KBM-7 (cell line): Measurements from ENCODE around the gene CCDC93.
"Not testable (repeated sequence)": the region's sequence is repeated elsewhere in the genome, so short reads cannot be mapped to it uniquely, and the experiment has no call there.

ENCODE experiments used
- DNase-seq: peaks from one replicate; pipeline ENCODE4 v3.0.0-alpha.2; 2015
- in situ Hi-C: fragments of 300-500 bp; cut with MboI; formaldehyde crosslinking; loops from 2 replicates; pipeline ENCODE4 v1.14.3; 2020; ENCODE audit warnings: low sequenced_read_pairs, low pct_unique_long_range_greater_than_20kb, mixed read lengths

The CCDC93 gene

GRCh38 chr2:117938611-117939010, 75.3 kb downstream of the CCDC93 start:
- DNase-seq: no peak
- in situ Hi-C loops: no loop called here

- in situ Hi-C loops: no loop called here
- DNase-seq: no peak
Observed at GRCh38 chr2:117936871-117937428, 76.9 kb downstream of the CCDC93 start.

GRCh38 chr2:117935954-117936353, 77.9 kb downstream of the CCDC93 start:
- DNase-seq: no peak
- in situ Hi-C loops: no loop called here

- in situ Hi-C loops: no loop called here
- DNase-seq: no peak
Observed at GRCh38 chr2:117935456-117935855, 78.4 kb downstream of the CCDC93 start.

GRCh38 chr2:117933884-117934354, 80.0 kb downstream of the CCDC93 start:
- in situ Hi-C loops: no loop called here
- no peak for DNase-seq

- no peak for DNase-seq
- in situ Hi-C loops: no loop called here
Observed at GRCh38 chr2:117931978-117932377, 81.9 kb downstream of the CCDC93 start.

GRCh38 chr2:117931266-117931665, 82.6 kb downstream of the CCDC93 start:
- no peak for DNase-seq
- in situ Hi-C loops: no loop called here

GRCh38 chr2:117930775-117931174, 83.1 kb downstream of the CCDC93 start:
- in situ Hi-C loops: no loop called here
- DNase-seq: no peak

GRCh38 chr2:117923471-117923870, 90.4 kb downstream of the CCDC93 start:
- DNase-seq, in situ Hi-C loops: not testable (repeated sequence)

- in situ Hi-C loops: no loop called here
- no peak for DNase-seq
Observed at GRCh38 chr2:117921520-117921919, 92.3 kb downstream of the CCDC93 start.

GRCh38 chr2:117918608-117919007, 95.3 kb downstream of the CCDC93 start:
- in situ Hi-C loops: no loop called here
- DNase-seq: no peak

- no peak for DNase-seq
- in situ Hi-C loops: no loop called here
Observed at GRCh38 chr2:117917223-117917917, 96.5 kb downstream of the CCDC93 start.

GRCh38 chr2:117902933-117903332, 110.9 kb downstream of the CCDC93 start:
- in situ Hi-C loops: no loop called here
- DNase-seq: no peak

- in situ Hi-C loops: no loop called here
Observed at GRCh38 chr2:117888897-117889296, 125.0 kb downstream of the CCDC93 start.

GRCh38 chr2:117885308-117885707, 128.6 kb downstream of the CCDC93 start:
- in situ Hi-C loops: no loop called here
- no peak for DNase-seq

More at GRCh38 chr2:117888897-117889296, 125.0 kb downstream of the CCDC93 start:
- DNase-seq: no peak

- DNase-seq: no peak
- in situ Hi-C loops: no loop called here
Observed at GRCh38 chr2:117879003-117879402, 134.9 kb downstream of the CCDC93 start.

- in situ Hi-C loops: no loop called here
- peak; percentile 47 for DNase-seq
Observed at GRCh38 chr2:117875786-117876185, 138.1 kb downstream of the CCDC93 start.
